K562 (cell line): ENCODE data around the gene UBAC2. TPM values are rescaled to one million over a fixed set of nuclear protein-coding genes. Genes with fewer than 3 reads are reported as not detected.

Experiments used
- ATAC-seq: fragments of 200-7000 bp; cut with Tn5 transposase; 3 replicates; pipeline ENCODE4 v1.9.1; 2020; ENCODE audit warnings: moderate library complexity
- BruUV-seq: library from RNA; stranded (reverse); fragments of 400-500 nt; replicated peaks from 2 replicates; lab custom pipeline; 2021; lab: Mats Ljungman, UMichigan
- CTCF ChIA-PET: fragments of 300-600 bp; formaldehyde crosslinking; extraction: SDS; loops from one replicate; lab custom pipeline; 2021; ENCODE audit warnings: low intra/inter-chr PET ratio; lab: Yijun Ruan, JAX
- POLR2A ChIA-PET: fragments of 300-600, 350-650 bp; sonication (Branson Sonifier 250); formaldehyde crosslinking; extraction: SDS; loops from one replicate; lab custom pipeline; 2021; ENCODE audit warnings: antibody characterized with exemption, inconsistent platforms; lab: Yijun Ruan, JAX
- DNase-seq, 4 experiments: peaks; one replicate each; pipeline versions ENCODE4 v3.0.0 to v3.0.0-alpha.2; 2011 to 2018; ENCODE audit warnings: low spot score in 3 of 4, mixed read lengths in 3 of 4; ENCODE audit errors: extremely low read depth in 1 of 4
- FAIRE-seq: peaks from 2 replicates; lab custom pipeline; 2011; peaks lifted over from hg19 to GRCh38; lab: Jason Lieb, UNC
- H2AFZ ChIP-seq: 2 replicates; pipeline ENCODE4 v1.6.0; 2011; ENCODE audit warnings: low read depth, low read length, control low read depth, inconsistent platforms
- H3K27ac ChIP-seq: fragments of 200-600 bp; 3 replicates; pipeline ENCODE4 v1.8.0; 2011; ENCODE audit warnings: low read depth, mild to moderate bottlenecking, control low read depth, inconsistent platforms, low read length, moderate library complexity, mixed read lengths; ENCODE audit errors: extremely low read depth
- H3K27me3 ChIP-seq, 2 experiments: fragments of 300-600 bp in 1 of 2; 2 replicates in 1 of 2; 3 replicates in 1 of 2; pipeline versions ENCODE4 v1.6.0 to v1.8.0; 2011; ENCODE audit warnings: inconsistent platforms in 2 of 2, low read length in 2 of 2, mild to moderate bottlenecking in 1 of 2, mixed read lengths in 1 of 2, moderate library complexity in 1 of 2; ENCODE audit not compliant: control insufficient read depth in 2 of 2, insufficient read depth in 2 of 2
- H3K36me3 ChIP-seq: fragments of 300-600 bp; 3 replicates; pipeline ENCODE4 v1.8.0; 2011; ENCODE audit warnings: mild to moderate bottlenecking, low read length, inconsistent platforms; ENCODE audit not compliant: control insufficient read depth, insufficient read depth
- H3K4me1 ChIP-seq, 2 experiments: fragments of 200-600 bp in 1 of 2; replicated peaks in 1 of 2; 2 replicates in 1 of 2; 3 replicates in 1 of 2; pipeline versions ENCODE4 v1.5.1 to v1.8.0; 2011; ENCODE audit warnings: inconsistent platforms in 2 of 2, low read length in 2 of 2, mild to moderate bottlenecking in 1 of 2, mixed read lengths in 1 of 2, moderate library complexity in 1 of 2; ENCODE audit not compliant: control insufficient read depth in 2 of 2, insufficient read depth in 2 of 2
- H3K4me2 ChIP-seq: 2 replicates; pipeline ENCODE4 v1.6.1; 2011; ENCODE audit warnings: low read length, control low read depth, inconsistent platforms, mixed read lengths; ENCODE audit not compliant: insufficient read depth
- H3K4me3 ChIP-seq: fragments of 200-600 bp; sonication (generic), shearing (Covaris generic); 2 replicates; pipeline ENCODE4 v1.5.1; 2016; ENCODE audit warnings: control low read depth, inconsistent platforms
- H3K79me2 ChIP-seq: fragments of 200-600 bp; 3 replicates; pipeline ENCODE4 v1.8.0; 2011; ENCODE audit warnings: low read length, inconsistent platforms; ENCODE audit not compliant: control insufficient read depth, insufficient read depth
- H3K9ac ChIP-seq, 2 experiments: 2 replicates each; pipeline versions ENCODE4 v1.6.0 to v1.6.1; 2011; ENCODE audit warnings: low read depth in 2 of 2, low read length in 2 of 2, control low read depth in 1 of 2, inconsistent platforms in 1 of 2, mild to moderate bottlenecking in 1 of 2, mixed read lengths in 1 of 2; ENCODE audit not compliant: insufficient read depth in 1 of 2
- H3K9me1 ChIP-seq: one replicate; pipeline ENCODE4 v1.6.0; 2011; ENCODE audit warnings: inconsistent platforms, mild to moderate bottlenecking, low read length, moderate library complexity; ENCODE audit not compliant: control insufficient read depth, insufficient read depth
- H3K9me3 ChIP-seq: replicated peaks from 2 replicates; pipeline ENCODE4 v1.5.1; 2011; ENCODE audit warnings: low read depth, low read length, inconsistent platforms; ENCODE audit not compliant: control insufficient read depth, insufficient read depth
- H4K20me1 ChIP-seq: replicated peaks from 2 replicates; pipeline ENCODE4 v1.6.1; 2011; ENCODE audit warnings: low read length, inconsistent platforms, mixed read lengths; ENCODE audit not compliant: control insufficient read depth, insufficient read depth
- NCOA4 ChIP-seq: fragments of 450-650 bp; IDR thresholded peaks from 2 replicates; pipeline ENCODE4 v1.6.1; 2018; ENCODE audit warnings: mild to moderate bottlenecking; ENCODE audit not compliant: partially characterized antibody
- REST ChIP-seq, 2 experiments: fragments of 450-650 bp; formaldehyde crosslinking in 1 of 2; IDR thresholded peaks; 2 replicates each; pipeline versions ENCODE4 v1.4.0 to v1.6.1; 2014 to 2020; ENCODE audit warnings: mild to moderate bottlenecking in 2 of 2, borderline replicate concordance in 1 of 2, low read depth in 1 of 2
- whole genome bisulfite sequencing: fragments of 100-300 bp; shearing (Covaris generic); methylation state at CpG from one replicate; pipeline ENCODE4 v1.1.6; 2016; ENCODE audit warnings: low coverage, mixed read lengths; ENCODE audit not compliant: insufficient coverage; ENCODE audit errors: missing lambda C conversion rate; 5-methylcytosine and 5-hydroxymethylcytosine counted together
- in situ Hi-C: fragments of 300-500 bp; cut with MboI; formaldehyde crosslinking; loops from 4 replicates; pipeline ENCODE4 v1.15.0; 2018; ENCODE audit warnings: inconsistent platforms, mixed read lengths
- intact Hi-C: fragments of 100-400 bp; cut with micrococcal nuclease; formaldehyde crosslinking; loops from 2 replicates; pipeline ENCODE4 v1.14.2; 2022
- polyA plus RNA-seq, 8 experiments: library from polyadenylated mRNA; depleted of rRNA in 4 of 8; stranded (reverse) in 5 of 8; unstranded in 3 of 8; fragments of >200 nt; fragmentation: Nextera tagmentation in 2 of 8; fragmentation: Illumina TruSeq in 1 of 8; extraction: Ambion mirVana in 2 of 8; extraction: Trizol in 1 of 8; gene quantifications; 2 replicates each; pipeline versions ENCODE4 v1.2.1 to v1.2.3, GENCODE V29; 2011 to 2014; ENCODE audit warnings: inconsistent platforms in 1 of 8, missing spikeins in 1 of 8
- total RNA-seq, 7 experiments: library from RNA; depleted of rRNA in 6 of 7; stranded (reverse); fragments of >200 nt in 6 of 7; fragmentation: Illumina TruSeq in 2 of 7; extraction: Trizol in 2 of 7; gene quantifications; 2 replicates each; pipeline versions ENCODE4 v1.2.1 to v1.2.3, GENCODE V29; 2011 to 2021; ENCODE audit warnings: low replicate concordance in 1 of 7

UBAC2 gene
- total and polyA plus RNA-seq, 9 of the 15 experiments (the other 6 are each of a cell fraction or from before 2014, with no cell fraction given): 6.0 to 84.1 (median 32.3) TPM

- no peaks in the 10 kb centered on the region for H3K9me3 ChIP-seq
- no peak for ATAC-seq
- intact Hi-C loops (no loop called here), in situ Hi-C loops (no loop called here)
- POLR2A ChIA-PET: interaction anchor here (0.8 kb wide), 2 partner anchors 9 to 12 kb away, joined by 4 to 5 read pairs; no protein-coding TSS in a partner anchor
- 84% methylated on average over 8 of the region's 8 CpGs for WGBS
- TF ChIP-seq REST (IDR thresholded peaks at IDR 0.05; ENCODE audit: borderline replicate concordance) (no peak), REST (CRISPR knock-in tag; IDR thresholded peaks at IDR 0.05; ENCODE audit: low read depth) (no peak), NCOA4 (no peak)
- TF ChIP-seq, all 486 proteins: peak for 0
- Histone ChIP-seq H2AFZ (no peak overlapping the region), H3K4me1 (peaks cover 8 to 9% of the 10 kb centered on the region in 2 experiments; a peak in 3 of 5 replicates), H3K79me2 (peaks cover 99% of the 10 kb centered on the region), H3K4me2 (no peak overlapping the region), H4K20me1 (peaks cover 17% of the 10 kb centered on the region; the same call in 1 of the 2 replicates), H3K27ac (no peak overlapping the region), H3K9ac (no peak overlapping the region), H3K9me1 (no peaks in the 10 kb centered on the region), H3K27me3 (no peaks in the 10 kb centered on the region), H3K36me3 (peaks cover 10% of the 10 kb centered on the region; the same call in 1 of the 3 replicates), H3K4me3 (no peak overlapping the region)
- no TSS peak for BruUV-seq
- CTCF ChIA-PET: no interaction called here
- FAIRE-seq: no peak
- DNase-seq: no peak
Measured at GRCh38 chr13:99221567-99222239, 21.0 kb downstream of the UBAC2 start.
